22Rv1 (cell line): ENCODE results near the gene PTGFR.

Source experiments
- H3K27ac ChIP-seq: fragments of 450-650 bp; 2 replicates; pipeline ENCODE4 v1.5.1; 2017
- ZFX ChIP-seq: fragments of 450-650 bp; IDR thresholded peaks from 2 replicates; pipeline ENCODE4 v1.6.1; 2017; ENCODE audit warnings: antibody characterized with exemption, borderline replicate concordance
- TF ChIP-seq, protein P1 (sequence below): fragments of 450-650 bp; IDR thresholded peaks from 2 replicates; pipeline ENCODE4 v1.5.1; 2017; ENCODE audit warnings: mild to moderate bottlenecking

PTGFR gene

DNA sequence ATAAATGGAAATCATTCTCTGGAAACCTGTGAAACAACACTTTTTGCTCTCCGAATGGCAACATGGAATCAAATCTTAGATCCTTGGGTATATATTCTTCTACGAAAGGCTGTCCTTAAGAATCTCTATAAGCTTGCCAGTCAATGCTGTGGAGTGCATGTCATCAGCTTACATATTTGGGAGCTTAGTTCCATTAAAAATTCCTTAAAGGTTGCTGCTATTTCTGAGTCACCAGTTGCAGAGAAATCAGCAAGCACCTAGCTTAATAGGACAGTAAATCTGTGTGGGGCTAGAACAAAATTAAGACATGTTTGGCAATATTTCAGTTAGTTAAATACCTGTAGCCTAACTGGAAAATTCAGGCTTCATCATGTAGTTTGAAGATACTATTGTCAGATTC, 45.7 kb downstream of the PTGFR start:
- no peak for TF ChIP-seq ZFX
- TF ChIP-seq, protein P1, sequence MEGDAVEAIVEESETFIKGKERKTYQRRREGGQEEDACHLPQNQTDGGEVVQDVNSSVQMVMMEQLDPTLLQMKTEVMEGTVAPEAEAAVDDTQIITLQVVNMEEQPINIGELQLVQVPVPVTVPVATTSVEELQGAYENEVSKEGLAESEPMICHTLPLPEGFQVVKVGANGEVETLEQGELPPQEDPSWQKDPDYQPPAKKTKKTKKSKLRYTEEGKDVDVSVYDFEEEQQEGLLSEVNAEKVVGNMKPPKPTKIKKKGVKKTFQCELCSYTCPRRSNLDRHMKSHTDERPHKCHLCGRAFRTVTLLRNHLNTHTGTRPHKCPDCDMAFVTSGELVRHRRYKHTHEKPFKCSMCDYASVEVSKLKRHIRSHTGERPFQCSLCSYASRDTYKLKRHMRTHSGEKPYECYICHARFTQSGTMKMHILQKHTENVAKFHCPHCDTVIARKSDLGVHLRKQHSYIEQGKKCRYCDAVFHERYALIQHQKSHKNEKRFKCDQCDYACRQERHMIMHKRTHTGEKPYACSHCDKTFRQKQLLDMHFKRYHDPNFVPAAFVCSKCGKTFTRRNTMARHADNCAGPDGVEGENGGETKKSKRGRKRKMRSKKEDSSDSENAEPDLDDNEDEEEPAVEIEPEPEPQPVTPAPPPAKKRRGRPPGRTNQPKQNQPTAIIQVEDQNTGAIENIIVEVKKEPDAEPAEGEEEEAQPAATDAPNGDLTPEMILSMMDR: no peak
- no peak overlapping the region for H3K27ac ChIP-seq

- no peak overlapping the region for H3K27ac ChIP-seq
- TF ChIP-seq ZFX: no peak
- TF ChIP-seq, protein P1: no peak
Measured at GRCh38 chr1:78540048-78540447, 49.3 kb downstream of the PTGFR start.

DNA sequence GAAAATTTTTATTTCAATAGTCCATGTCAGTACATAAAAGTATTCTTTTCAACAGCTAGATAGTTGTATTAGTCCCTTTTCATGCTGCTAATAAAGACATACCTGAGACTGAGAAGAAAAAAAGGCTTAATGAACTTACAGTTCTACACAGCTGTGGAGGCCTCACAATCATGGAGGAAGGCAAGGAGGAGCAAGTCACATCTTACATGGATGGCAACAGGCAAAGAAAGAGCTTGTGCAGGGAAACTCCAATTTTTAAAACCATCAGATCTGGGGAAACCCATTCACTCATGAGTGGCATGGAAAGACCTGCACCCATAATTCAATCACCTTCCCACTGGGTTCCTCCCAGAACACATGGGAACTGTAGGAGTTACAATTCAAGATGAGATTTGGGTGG, 50.7 kb downstream of the PTGFR start:
- TF ChIP-seq ZFX: no peak
- TF ChIP-seq, protein P1: no peak
- no peak overlapping the region for H3K27ac ChIP-seq

GRCh38 chr1:78543941-78544643, 53.3 kb downstream of the PTGFR start:
- no peak for TF ChIP-seq ZFX
- TF ChIP-seq, protein P1: no peak
- no peak overlapping the region for H3K27ac ChIP-seq

DNA sequence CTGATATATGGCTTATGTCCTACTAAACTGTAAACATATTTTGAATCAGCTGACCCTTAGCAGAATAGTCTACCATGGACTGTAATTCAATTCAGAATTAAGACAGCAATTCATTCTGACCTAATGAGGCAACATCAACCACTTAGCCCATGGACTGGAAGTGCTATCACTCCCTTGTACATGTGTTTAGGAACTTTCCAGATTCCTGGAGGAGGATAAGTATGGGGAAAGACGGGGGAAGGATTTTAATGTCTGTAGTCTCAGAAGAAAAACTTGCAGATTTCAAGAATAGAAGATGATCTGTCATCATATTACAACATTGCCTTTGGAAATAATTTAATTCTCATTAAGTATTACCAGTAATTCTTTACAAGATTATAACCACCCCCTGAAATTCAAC, 56.3 kb downstream of the PTGFR start:
- no peak for TF ChIP-seq ZFX
- TF ChIP-seq, protein P1: no peak
- H3K27ac ChIP-seq: no peak overlapping the region

DNA sequence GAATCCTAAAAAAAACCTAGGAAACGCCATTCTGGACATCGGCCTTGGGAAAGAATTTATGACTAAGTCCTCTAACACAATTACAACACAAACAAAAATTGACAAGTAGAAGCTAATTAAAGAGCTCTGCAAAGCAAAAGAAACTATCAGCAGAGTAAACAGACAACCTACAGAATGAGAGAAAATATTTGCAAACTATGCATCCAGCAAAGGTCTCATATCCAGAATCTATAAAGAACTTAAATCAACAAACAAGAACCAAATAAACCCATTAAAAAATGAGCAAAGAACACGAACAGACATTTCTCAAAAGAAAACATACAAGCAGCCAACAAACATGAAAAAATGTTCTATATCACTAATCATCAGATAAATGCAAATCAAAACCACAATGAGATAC, 58.6 kb downstream of the PTGFR start:
- peak overlapping the region; percentile 53 for H3K27ac ChIP-seq
- TF ChIP-seq, protein P1: no peak
- TF ChIP-seq ZFX: no peak

- no peak for TF ChIP-seq ZFX
- TF ChIP-seq, protein P1: no peak
- peak overlapping the region; percentile 53 for H3K27ac ChIP-seq
Measured at GRCh38 chr1:78549891-78550290, 59.1 kb downstream of the PTGFR start.
